WERI-Rb-1 (cell line): ENCODE results near the gene SPTLC2.

Source experiments
- DNase-seq: peaks from one replicate; pipeline ENCODE4 v3.0.0-alpha.2; 2020
- H3K27ac ChIP-seq: fragments of 250-450 bp; sonication (Bioruptor Pico); 2 replicates; pipeline ENCODE4 v1.5.1; 2020; ENCODE audit warnings: mild to moderate bottlenecking, moderate library complexity
- H3K27me3 ChIP-seq: fragments of 250-450 bp; sonication (Bioruptor Pico); 2 replicates; pipeline ENCODE4 v1.5.1; 2021; ENCODE audit warnings: mild to moderate bottlenecking, low read depth, moderate library complexity; ENCODE audit not compliant: insufficient read depth, severe bottlenecking
- H3K36me3 ChIP-seq: fragments of 250-450 bp; sonication (Bioruptor Pico); 2 replicates; pipeline ENCODE4 v1.5.1; 2020; ENCODE audit warnings: mild to moderate bottlenecking, moderate library complexity
- H3K4me3 ChIP-seq: 2 replicates; pipeline ENCODE4 v1.5.1; 2011; ENCODE audit warnings: low read depth, mild to moderate bottlenecking, control low read depth, low read length
- H3K9me3 ChIP-seq: fragments of 250-450 bp; sonication (Bioruptor Pico); 2 replicates; pipeline ENCODE4 v1.5.1; 2021; ENCODE audit warnings: mild to moderate bottlenecking, moderate library complexity; ENCODE audit not compliant: severe bottlenecking
- TF ChIP-seq, protein P1 (sequence below): IDR thresholded peaks from 2 replicates; pipeline ENCODE4 v1.5.1; 2011; ENCODE audit warnings: low read depth, mild to moderate bottlenecking, control low read depth, inconsistent platforms, low read length

Gene SPTLC2

DNA sequence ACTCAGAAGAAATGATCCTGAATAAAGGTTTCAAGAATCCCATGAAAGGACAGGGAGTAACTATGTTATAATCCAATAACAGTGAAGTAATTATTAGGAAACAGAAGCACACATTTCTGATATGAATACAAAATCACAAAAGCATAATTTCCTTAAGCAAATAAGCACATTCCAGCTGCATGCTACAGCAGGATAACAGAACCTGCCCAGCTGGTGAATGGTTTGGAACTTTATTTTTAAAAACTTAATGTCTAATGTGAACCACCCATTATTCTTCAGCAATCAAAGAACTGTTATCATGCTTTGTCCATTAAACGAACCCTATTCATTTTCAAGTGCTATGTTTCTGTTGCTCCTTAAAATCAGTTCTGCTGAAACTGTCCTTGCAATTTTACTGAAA, 13.4 kb downstream of the SPTLC2 start:
- no peaks in the 10 kb centered on the region for H3K9me3 ChIP-seq
- no peaks in the 10 kb centered on the region for H3K36me3 ChIP-seq
- no peak overlapping the region for H3K27ac ChIP-seq
- no peak for DNase-seq
- no peaks in the 10 kb centered on the region for H3K27me3 ChIP-seq
- TF ChIP-seq, protein P1, sequence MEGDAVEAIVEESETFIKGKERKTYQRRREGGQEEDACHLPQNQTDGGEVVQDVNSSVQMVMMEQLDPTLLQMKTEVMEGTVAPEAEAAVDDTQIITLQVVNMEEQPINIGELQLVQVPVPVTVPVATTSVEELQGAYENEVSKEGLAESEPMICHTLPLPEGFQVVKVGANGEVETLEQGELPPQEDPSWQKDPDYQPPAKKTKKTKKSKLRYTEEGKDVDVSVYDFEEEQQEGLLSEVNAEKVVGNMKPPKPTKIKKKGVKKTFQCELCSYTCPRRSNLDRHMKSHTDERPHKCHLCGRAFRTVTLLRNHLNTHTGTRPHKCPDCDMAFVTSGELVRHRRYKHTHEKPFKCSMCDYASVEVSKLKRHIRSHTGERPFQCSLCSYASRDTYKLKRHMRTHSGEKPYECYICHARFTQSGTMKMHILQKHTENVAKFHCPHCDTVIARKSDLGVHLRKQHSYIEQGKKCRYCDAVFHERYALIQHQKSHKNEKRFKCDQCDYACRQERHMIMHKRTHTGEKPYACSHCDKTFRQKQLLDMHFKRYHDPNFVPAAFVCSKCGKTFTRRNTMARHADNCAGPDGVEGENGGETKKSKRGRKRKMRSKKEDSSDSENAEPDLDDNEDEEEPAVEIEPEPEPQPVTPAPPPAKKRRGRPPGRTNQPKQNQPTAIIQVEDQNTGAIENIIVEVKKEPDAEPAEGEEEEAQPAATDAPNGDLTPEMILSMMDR: no peak
- no peak overlapping the region for H3K4me3 ChIP-seq

DNA sequence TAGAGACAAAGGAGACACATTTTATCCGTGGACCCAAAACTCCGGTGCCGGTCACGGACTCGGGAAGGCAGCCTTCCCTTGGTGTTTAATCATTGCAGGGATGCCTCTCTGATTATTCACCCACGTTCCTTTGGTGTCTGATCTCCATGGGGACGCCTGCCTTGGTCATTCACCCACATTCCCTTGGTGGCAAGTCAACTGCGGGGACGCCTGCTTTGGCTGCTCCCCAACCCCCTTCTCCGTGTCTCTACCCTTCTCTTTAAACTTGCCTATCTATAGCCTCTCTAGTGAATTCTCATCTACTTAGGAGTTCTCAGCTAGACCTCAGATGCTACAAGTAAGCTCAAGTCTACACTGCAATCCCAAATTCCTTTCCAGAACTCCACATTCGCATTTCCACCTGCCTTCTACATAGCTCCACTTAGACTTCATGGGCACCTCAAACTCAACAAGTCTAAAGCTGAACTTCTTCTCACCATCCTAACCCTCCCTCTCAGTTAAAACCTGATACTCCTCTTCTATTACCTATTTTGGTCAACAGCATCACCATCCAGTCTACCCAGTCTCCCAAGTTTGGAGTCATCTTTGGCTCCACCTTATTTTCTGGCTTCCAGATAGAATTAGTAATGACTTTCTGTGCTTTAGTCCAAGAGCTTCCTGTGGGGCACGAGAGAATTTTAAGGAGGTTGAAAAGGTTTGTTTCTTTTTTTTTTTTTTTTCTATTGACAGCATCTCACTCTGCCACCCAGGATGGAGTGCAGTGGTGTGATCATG, 14.4 kb downstream of the SPTLC2 start:
- no peaks in the 10 kb centered on the region for H3K36me3 ChIP-seq
- no peak overlapping the region for H3K27ac ChIP-seq
- no peak overlapping the region for H3K4me3 ChIP-seq
- no peaks in the 10 kb centered on the region for H3K9me3 ChIP-seq
- no peak for DNase-seq
- TF ChIP-seq, protein P1: no peak
- no peaks in the 10 kb centered on the region for H3K27me3 ChIP-seq

DNA sequence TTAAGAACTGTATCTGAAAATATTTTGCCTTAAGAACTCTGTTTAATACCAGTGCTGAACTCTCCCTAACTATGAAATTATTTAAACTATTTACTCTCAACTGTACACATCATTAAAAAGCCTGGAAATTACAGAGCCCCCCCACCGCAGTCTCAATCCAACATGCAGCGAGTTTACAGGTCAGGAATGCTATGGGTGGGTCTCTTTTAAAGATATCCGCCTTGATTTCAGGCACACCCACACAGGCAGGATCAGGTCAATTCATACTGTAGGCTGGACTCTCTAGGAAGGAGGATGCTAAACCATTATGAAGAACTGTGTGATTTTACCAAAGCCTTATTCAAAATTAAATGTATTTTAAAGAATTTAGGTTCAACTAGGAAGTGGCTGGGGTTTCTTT, 16.5 kb downstream of the SPTLC2 start:
- Histone ChIP-seq H3K27ac (no peak overlapping the region), H3K9me3 (no peaks in the 10 kb centered on the region), H3K4me3 (no peak overlapping the region), H3K27me3 (no peaks in the 10 kb centered on the region), H3K36me3 (peaks cover 10% of the 10 kb centered on the region)
- TF ChIP-seq, protein P1: no peak
- DNase-seq: no peak

DNA sequence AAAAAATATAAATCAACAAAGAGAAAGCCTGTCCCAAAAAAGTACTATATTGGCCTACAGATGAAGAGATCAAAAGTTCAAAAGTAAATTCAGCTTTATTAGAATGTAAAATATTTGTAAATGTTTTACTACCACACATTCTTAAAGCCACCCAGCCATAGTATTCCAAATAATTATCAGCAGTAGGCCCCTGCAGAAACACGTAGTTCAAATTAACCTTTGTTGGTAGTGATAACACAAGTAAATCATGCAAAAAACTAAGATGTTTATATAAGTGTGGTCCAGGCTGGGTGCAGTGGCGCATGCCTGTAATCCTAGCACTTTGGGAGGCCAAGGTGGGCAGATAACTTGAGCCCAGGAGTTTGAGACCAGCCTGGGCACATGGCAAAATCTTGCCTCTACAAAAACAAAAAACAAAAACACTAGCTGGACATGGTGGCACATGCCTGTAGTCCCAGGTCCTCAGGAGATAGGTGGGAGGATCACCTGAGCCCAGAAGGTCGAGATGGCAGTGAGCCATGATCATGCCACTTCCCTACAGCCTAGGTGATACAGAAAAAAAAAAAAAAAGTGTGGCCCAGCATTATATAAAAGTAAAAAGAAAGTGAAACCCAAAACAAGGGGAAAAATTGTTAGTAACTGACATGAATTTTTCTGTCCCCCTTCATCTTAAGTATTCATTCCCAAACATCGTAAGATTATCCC, 17.9 kb downstream of the SPTLC2 start:
- TF ChIP-seq, protein P1: no peak
- Histone ChIP-seq H3K27ac (no peak overlapping the region), H3K27me3 (no peaks in the 10 kb centered on the region), H3K36me3 (peaks cover 18% of the 10 kb centered on the region), H3K9me3 (no peaks in the 10 kb centered on the region), H3K4me3 (no peak overlapping the region)
- DNase-seq: no peak

DNA sequence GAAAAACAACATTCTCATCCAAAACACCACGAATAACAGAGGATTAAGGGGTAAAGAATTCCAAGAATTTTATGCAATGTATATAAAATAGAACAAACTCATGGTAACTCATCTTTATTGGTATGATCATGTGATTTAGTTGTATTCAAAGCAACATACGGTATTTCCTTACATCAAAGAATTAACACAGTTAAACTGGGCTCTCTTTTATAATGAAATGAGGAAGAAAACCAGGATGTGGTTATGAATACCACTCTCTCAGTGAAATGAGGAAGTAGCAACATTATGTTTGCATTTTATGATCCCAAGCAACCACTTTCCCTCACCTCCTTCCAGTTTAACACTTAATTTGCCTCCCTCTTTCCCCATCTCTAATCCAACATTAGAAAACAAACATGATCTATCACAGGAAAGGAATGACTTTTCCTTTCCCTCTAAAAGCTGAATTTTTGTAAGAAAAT, 22.9 kb downstream of the SPTLC2 start:
- H3K27me3 ChIP-seq: no peaks in the 10 kb centered on the region
- TF ChIP-seq, protein P1: no peak
- no peak overlapping the region for H3K4me3 ChIP-seq
- DNase-seq: no peak
- no peak overlapping the region for H3K27ac ChIP-seq
- H3K36me3 ChIP-seq: peaks cover 18% of the 10 kb centered on the region
- no peaks in the 10 kb centered on the region for H3K9me3 ChIP-seq
